Inflammatory macrophage treated with lipopolysaccharide for 1 hour (primary cell): Measurements from ENCODE around the gene SFTPB.
"Not testable (repeated sequence)": the region's sequence is repeated elsewhere in the genome, so short reads cannot be mapped to it uniquely, and the experiment has no call there.

Source experiments
- DNase-seq, 2 donors: peaks; one replicate each; pipeline ENCODE4 v3.0.0-alpha.2; 2020 to 2022

The SFTPB gene

DNA sequence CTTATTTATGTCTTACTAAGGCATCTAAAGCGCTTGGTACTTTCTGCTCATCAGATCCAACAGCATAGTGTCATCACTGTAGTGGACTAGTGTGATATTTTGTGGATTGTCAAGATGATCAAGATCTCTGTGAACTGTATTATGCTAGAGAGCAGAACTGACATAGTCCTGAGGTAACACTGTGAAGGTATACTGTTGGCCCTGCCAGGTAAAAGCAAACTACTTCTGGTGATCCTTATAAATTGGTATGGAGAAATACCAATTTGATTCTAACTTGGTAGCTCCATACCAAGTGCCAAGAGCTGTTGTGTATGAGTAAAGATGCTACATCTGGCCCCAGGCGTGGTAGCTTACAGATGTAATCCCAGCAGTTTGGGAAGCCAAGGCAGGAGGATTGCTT is 15.9 kb downstream of the SFTPB start:
- DNase-seq, result no peak

DNA sequence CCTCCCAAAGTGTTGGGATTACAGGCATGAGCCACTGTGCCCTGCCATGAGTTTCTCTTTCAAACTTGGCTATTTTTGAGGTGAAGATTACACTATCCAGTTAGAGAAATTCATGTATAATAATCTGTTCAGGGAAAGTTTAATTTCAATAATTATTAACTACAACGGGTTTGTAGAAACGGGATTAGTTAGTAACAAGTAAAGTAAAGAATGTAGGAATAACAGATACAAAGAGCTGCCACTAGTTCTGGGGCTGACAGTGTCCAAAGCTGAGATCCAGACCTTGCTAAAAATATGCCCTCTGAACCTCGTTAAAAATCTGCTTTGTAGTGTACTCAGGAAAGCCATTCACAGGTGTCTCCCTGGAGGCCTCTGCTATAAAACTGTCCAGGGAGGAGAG is 16.9 kb downstream of the SFTPB start:
- DNase-seq, result no peak

DNA sequence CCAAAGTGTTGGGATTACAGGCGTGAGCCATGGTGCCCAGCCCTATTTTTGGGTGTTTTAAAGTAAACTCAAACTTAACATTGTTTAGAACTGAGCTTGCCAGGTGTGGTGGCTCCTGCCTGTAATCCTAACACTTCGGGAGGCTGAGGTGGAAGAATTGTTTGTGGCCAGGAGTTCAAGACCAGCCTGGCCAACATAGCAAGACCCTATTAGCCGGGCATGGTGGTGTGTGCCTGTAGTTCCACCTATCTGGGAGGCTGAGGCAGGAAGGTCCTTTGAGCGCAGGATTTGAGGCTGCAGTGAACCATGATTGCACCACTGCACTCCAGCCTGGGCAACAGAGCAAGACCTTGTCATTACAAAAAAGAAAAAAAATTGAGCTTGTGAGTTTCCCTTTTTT is 17.5 kb downstream of the SFTPB start:
- no peak for DNase-seq

DNA sequence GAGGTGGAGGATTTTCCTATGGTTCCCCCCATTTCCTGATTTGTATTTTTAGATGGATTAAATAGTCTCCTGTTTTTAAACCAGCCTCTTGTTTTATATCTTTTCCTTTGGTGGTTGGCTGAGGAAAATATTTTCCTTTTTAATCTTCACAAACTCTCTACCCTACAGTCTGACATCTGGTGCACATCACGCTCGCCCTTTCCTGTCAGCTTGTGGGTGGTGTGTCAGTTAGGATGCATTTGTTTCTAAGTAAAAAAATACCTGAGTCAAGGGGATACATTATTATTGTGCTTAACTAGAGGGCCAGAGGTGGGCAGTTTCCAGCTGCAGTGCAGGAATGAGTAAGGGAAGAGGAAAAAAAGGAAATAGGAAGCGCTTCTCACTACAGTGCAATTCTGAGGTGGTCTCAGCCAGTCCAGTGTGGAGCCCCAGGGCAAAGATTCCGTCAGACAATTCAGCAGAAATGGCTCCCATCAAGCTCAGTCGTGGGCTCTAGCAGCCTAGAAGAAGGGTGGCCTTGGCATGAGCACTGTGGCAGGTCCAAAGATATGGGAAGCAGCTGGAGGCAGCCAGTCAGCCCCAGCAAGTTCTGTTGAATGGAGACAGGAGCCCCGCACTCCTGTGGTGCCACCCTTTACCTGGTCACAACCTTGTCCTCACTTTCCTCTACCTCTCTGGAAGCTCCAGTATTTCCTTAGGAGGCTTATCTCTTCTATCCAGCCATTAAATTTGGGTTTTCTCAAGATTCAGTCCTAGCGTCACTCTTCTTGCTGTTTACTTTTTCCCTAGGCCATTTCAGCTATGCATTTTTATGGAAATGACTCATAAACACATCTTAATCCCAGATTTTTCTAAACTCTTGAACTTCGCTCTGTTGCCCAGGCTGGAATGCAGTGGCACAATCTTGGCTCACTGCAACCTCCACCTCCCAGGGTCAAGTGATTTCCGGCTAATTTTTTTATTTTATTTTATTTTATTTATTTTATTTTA is 18.5 kb downstream of the SFTPB start:
- no peak for DNase-seq

DNA sequence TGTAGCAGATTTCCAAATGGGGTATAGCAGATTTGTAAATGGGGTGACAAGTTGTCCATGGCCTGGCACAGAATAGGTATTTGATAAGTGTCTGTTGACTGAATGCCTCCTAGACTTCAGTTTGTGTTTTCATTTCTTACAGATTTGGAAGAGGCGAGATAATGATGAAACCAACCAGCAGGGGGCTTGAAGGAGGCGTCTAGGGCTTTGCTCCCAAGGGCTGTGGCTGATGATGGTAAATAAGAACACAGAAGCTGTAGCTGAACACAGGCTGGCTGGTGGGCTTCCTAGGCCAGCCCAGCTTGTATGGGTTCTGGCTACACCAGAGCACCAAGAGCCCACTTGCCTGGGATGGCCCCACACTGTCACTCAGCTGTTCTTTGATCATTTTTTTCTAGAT is 19.4 kb downstream of the SFTPB start:
- peak; percentile 23 to 51 for DNase-seq

DNA sequence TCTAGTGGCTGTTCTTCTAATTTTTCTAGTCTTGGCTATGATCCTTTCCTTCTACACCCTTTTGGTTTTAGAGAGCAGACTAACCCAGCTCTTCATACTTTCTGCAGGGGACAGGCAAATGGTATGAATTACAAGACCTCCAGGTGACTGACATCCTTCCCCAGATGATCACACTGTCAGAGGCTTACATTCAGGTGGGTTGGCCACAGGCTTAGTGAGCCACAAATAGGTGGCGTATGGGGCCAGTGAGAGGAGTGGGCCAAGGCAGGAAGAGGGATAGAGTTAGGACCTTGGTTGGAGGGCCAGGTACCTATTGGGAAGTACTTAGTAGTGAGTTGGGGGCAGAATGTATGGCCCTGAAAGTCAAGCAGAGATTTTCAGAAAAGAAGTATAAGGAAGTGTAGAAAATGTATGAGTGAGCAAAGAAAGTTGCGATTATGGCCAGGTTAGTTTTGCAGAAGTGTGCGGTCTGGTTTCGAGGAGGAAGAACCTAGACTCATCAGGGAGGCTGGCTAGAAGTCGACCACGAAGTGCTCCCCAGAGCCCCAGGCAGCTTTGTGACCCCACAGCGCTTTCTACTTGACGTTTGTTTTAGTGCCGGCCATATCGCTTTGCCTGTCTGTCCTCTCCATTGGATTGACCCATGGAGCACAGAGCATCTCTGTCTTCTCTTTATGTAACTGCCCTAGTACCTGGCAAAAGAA is 20.0 kb downstream of the SFTPB start:
- DNase-seq, result no peak

DNA sequence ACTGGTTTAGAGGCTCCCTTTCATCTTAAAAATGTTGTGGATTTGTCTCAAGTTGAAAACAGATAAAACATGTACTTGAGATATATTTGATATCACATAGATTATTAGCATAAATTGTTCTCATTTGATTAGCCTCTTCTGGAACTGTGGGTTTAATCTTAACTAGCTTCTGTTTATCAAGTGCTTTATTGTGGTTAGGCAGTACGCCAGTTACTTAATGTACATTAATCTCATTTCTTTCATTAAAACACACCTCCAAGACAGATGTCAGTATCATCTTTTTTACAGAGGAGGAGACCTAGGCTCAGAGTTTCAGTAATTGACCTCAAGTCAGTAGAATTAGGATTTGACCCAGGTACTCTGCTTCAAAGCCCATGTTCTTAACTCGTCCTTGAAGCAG is 21.8 kb downstream of the SFTPB start:
- no peak for DNase-seq

DNA sequence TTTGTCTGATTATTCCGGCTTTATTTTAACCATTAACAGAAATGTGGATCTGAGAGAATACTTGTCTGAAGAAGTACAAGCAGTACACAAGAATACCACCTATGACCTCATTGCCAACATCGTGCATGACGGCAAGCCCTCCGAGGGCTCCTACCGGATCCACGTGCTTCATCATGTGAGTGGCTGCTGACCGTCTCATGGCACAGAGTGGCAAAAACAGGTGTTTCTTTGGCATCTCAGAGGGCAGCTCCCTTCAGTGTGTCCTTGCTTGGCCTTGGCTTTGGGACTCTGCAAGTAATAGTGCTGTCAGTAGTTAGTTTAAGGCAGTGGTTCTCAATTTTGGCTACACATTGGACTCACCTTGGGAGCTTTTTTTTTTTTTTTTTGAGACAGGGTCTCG is 23.1 kb downstream of the SFTPB start:
- no peak for DNase-seq

DNA sequence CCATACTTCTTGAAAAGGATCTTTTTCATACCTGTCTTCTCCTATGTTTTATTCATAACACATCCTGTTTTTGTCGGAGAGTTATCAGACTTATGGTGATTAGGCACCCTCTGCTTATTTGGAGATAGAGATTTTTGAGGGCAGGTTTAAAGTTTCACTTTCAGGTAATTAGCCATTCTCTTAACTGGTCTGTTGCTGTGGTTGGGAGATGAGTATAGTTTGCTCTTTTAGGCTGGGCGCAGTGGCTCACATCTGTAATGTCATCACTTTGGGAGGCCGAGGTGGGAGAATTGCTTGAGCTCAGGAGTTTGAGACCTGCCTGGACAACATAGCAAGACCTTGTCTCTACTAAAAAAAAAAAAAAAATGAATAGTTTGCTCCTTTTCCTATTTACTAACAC is 25.3 kb downstream of the SFTPB start:
- DNase-seq, result no peak

DNA sequence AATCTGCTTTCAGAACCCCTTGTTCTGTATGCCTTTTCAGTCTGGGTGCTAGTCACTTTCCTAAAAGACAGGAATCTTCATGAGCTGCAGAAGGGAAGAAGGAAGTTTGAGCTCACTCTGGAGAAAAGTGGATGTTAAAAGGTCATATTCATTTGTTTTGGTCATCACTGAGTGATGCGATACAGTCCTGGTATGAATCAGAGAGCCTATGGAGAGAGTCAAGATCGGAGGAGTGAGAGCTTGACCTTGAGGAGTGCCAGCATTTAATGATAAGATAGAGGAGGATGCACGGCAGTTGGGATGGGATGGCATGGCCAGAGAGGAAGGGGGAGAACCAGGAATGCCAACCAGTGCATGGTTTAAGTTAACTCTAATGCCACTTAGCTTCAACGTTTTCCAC is 32.4 kb downstream of the SFTPB start:
- DNase-seq, result no peak

DNA sequence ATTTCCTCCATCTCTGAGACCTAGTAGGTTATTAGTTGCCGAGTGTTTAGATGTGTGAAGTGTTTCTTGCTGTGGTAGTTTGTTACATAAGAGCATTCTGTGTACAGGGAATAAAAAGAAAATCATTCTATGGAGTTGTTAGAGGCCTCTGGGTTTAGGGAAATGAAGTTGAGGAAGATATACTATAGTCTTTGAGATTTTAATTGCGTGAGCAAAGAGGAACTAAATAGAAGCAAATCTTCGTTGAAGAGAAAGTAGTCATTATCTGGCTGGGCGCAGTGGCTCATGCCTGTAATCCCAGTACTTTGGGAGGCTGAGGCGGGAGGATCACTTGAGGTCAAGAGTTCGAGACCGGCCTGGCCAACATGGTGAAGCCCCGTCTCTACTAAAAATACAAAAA is 33.0 kb downstream of the SFTPB start:
- DNase-seq, result peak; percentile 16 to 19

DNA sequence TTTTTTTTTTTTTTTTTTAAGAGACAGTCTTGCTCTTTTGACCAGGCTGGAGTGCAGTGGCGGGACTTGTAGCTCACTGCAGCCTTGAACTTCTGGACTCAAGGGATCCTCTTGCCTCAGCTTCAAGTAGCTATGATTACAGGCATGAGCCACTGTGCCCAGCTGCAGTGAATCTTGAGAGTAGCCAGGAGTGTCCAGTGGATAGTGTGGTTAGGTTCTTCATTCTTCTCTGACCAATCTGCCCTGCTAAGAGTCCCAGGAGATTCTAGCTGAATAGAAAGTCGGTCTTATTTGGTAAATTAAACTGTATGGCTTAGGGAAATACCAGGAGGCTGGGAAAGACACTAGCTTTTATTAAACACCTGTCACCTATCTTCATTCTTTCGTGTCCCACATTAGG is 36.7 kb downstream of the SFTPB start:
- no peak for DNase-seq

DNA sequence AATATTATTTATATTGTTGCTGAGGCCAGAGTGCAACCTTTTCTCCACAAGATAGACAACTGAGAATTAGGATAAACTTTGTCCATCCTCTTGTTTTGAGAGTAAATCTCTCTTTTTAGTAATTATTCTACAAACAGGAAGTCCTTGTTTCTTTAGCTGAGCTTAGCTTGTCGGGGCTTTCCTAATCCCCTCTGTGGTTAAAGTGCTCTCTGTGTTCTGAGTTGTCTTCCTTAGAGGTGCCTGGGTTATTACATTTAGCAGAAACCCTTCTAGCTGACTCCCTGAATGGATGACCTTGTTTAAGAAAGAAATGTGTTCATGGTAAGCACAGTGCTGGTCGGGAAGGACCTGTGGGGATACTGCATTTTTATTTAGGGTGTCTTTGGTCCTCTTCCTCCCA is 39.3 kb downstream of the SFTPB start:
- DNase-seq, result no peak

DNA sequence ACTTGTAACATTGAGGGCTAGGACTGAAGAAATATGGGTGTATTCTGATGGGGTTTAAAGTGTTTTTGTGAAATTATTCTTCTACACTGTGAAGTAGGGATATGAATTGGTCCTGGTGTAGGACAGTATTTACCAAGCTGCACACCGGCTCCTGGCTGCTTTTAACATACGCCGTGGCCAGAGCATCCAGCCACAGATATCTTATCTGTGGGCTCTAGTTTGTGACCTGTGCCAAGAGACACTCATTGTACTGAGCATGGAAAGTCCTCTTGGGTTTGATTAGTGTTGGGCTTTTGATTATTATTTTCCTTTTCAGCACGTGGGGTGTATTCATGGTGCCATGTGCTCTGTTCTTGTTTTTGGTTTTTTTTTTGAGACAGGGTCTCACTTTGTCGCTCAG is 44.0 kb downstream of the SFTPB start:
- DNase-seq, result no peak

DNA sequence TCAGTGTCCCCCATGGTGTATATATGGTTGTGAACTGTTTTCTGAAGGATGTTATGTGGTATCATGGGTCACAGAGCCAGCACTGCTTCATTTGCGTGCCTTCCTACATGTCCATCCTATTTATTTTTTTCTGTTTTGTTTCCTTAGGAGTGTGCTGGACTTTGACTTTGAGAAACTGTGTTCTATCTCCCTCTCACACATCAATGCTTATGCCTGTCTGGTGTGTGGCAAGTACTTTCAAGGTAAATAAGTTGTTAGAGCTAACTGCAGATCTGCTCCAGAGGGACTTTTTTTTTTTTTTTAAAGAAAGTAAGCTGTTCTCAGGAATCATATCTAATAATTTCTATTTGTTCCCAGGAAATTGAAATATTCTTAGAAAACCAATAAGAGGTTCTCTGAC is 46.7 kb downstream of the SFTPB start:
- no peak for DNase-seq

DNA sequence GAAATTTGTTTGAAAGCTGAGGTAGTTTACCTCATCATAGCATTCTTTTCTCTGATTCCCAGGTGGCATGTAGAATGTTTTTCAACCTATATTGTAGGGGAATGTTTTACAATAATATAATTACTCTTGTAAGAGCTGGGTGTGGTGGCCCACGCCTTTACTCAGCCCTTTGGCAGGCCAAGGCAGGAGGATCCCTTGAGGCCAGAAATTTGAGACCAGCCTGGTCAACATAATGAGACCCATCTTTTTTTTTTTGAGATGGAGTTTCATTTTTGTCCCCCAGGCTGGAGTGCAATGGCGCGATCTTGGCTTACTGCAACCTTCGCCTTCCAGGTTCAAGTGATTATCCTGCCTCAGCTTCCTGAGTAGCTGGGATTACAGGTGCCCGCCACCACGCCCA is 48.4 kb downstream of the SFTPB start:
- DNase-seq, result no peak

DNA sequence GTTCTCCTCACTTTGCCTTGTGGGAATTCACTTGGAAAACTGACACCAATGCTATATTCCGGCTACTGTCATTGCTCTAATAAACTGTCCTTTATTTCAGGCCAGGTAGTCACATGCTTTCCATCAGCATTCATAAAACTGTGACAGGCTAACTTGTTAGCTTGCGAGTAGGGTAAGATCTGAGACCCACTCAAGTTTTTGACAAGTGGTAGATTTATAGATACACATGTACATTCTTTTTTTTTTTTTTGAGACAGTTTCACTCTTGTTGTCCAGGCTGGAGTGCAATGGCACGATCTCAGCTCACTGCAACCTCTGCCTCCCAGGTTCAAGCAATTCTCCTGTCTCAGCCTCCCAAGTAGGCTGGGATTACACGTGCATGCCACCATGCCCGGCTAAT is 50.3 kb downstream of the SFTPB start:
- not testable (repeated sequence) for DNase-seq

DNA sequence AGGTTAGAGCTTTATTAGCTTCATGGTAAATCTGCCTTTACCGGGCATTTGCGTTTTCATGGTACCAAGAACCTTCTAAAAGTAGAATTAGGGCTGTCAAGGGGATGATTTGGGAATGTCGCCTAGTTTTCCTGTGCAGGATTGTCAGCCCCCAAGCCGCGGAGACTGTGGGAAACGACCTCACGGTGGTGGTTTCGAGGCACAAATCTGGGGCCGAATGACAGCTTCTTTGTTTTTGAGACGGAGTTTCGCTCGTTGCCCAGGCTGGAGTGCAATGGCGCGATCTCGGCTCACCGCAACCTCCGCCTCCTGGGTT is 52.6 kb downstream of the SFTPB start:
- no peak for DNase-seq

DNA sequence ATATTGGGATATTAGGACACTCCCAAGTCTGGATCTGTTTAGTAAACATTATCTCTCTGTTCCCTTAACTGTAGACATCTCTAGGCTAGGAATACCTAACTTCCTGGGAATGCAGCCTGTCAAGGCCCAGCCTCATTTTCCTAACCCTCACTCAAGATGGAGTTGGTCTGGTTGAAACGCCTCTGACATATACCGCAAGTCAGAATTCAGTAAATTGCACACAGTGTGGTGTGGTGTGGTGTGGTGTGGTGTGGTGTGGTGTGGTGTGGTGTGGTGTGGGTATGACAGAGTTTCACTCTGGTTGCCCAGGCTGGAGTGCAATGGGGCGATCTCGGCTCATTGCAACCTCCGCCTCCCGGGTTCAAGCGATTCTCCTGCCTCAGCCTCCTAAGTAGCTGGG is 53.2 kb downstream of the SFTPB start:
- not testable (repeated sequence) for DNase-seq

DNA sequence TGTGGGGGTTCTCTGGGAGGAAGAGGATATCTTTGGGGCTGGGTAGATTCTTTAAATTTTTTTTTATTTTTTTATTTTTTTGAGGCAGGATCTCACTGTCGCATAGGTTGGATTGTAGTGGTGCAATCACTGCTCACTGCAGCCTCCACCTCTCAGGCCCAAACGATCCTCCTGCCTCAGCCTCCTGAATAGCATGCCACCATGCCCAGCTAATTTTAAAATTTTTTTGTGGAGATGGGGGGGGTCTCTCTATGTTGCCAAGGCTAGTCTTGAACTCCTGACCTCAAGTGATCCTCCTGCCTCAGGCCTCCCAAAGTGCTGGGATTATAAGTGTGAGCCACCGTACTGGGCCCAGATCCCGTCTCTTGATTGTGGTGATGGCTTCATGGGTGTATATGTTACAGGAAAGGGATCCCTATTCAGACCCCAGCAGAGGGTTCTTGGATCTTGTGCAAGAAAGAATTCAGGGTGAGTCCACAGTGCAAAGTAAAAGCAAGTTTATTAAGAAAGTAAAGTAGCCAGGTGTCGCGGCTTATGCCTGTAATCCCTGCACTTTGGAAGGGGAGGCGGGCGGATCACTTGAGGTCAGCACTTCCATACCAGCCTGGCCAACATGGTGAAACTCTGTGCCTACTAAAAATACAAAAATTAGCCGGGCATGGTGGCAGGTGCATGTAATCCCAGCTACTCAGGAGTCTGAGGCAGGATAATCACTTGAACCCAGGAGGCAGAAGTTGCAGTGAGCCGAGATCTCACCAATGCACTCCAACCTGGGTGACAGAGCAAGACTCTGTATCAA is 54.1 kb downstream of the SFTPB start:
- no peak for DNase-seq

DNA sequence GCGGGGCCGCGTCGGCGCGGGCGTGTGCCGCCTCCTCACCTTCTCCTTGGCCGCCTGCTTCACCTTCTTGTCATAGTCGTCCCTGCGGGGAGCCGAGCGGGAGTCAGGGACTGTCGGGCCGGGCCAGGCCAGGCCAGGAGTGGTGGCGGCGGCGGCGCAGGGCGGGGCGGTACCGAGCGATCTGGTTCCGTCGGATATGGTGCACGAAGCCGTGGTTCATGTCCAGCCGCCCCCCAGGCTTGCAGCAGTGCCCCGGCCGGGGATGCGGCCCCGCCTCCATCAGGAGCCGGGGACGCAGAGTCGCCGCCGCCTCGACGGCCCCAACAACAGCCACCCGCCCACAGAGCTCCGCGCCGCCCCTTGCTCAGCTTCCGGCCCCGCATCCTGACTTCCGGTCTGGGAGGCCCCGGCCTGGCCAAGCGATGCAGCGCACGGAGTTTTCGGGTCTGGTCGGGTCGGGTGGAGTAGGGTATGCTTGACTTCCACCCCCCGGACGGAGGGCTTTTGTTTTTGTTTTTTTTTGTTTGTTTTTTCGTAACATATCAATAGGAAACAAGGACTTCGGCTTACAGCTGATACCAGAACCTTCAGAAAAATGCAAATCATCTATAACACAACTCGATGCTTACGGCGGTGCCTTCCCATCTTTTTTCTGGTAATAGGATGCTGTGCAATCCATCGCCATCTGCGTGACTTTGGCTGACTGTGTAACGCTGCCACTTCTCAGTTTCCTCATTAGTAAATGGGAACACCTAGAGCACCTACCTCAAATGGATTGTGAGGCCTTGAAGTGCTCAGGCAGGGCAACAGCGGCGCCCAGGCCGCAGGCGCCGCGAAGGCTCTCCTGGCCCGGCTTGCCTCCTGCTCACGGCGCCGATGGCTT is 56.1 kb downstream of the SFTPB start, which contains the start of gene C2orf68:
Gene C2orf68 (minus strand): TSS at position 362 of the 883 bp plus-strand sequence. CDS start 82 bp downstream, at position 280.
- DNase-seq, result peak; percentile 83 to 90

DNA sequence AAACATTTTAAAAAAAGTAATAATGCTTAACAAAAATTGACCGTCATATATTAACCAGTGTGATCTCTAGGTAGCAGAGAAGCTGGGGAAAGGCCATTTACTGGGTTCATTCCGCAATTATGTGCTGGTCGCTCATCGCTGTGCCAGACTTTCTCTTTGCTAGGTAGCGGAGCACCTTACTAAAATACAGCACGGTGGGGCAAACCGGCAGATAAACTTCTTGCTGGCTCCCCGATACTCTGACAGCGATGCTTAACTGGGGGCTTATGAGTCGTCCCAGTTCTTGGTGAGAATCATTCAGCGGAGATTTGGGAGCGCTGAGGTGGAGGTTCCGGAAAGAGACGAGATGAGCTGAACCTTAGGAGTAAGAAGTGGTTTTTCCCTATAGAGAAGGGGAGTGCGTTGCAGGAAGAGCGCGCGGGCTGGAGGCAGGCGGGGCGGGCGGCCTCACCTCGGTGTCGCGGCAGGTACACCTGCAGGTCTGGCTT is 56.7 kb downstream of the SFTPB start:
- no peak for DNase-seq
